B cell (primary cell): ENCODE data around the gene CLIP4. TPM values are rescaled to one million over a fixed set of nuclear protein-coding genes. Genes with fewer than 3 reads are reported as not detected.

Experiments used
- ATAC-seq: fragments of 200-7000 bp; cut with Tn5 transposase; one replicate; pipeline ENCODE4 v1.10.0; 2021; ENCODE audit warnings: low read depth, mild to moderate bottlenecking, moderate number of reproducible peaks, moderate library complexity
- CTCF ChIA-PET: fragments of 350-600 bp; sonication (Branson Sonifier 250); formaldehyde crosslinking; loops from one replicate; lab custom pipeline; 2021; ENCODE audit warnings: antibody characterized with exemption, inconsistent platforms; lab: Charles Lee
- POLR2A ChIA-PET: fragments of 350-600 bp; sonication (Branson Sonifier 250); formaldehyde crosslinking; loops from one replicate; lab custom pipeline; 2021; ENCODE audit warnings: antibody characterized with exemption; lab: Charles Lee
- DNase-seq: peaks from one replicate; pipeline ENCODE4 v3.0.0; 2013
- H2AFZ ChIP-seq: 2 replicates; pipeline ENCODE4 v1.6.1; 2012; ENCODE audit warnings: mild to moderate bottlenecking, low read depth, low read length; ENCODE audit not compliant: insufficient read depth, poor library complexity, severe bottlenecking
- H3K27ac ChIP-seq, 2 donors: 1 replicate in 1 of 2; 2 replicates in 1 of 2; pipeline ENCODE4 v1.5.1; 2012 to 2013; ENCODE audit warnings: low read length in 2 of 2, mild to moderate bottlenecking in 2 of 2, moderate library complexity in 1 of 2
- H3K27me3 ChIP-seq, 4 experiments: fragments of 200-600 bp in 1 of 4; sonication (generic) in 1 of 4; replicated peaks in 1 of 4; 1 replicate in 2 of 4; 2 replicates in 2 of 4; pipeline versions ENCODE4 v1.6.1 to v1.7.0; 2013 to 2016; ENCODE audit warnings: low read length in 3 of 4, mild to moderate bottlenecking in 2 of 4, mixed read lengths in 1 of 4, moderate library complexity in 1 of 4; ENCODE audit not compliant: insufficient read depth in 4 of 4, control insufficient read depth in 3 of 4; ENCODE audit errors: control extremely low read depth in 1 of 4
- H3K36me3 ChIP-seq, 2 experiments: replicated peaks in 1 of 2; 1 replicate in 1 of 2; 2 replicates in 1 of 2; pipeline versions ENCODE4 v1.6.1 to v1.7.1; 2013; ENCODE audit warnings: low read length in 1 of 2; ENCODE audit not compliant: insufficient read depth in 2 of 2, control insufficient read depth in 1 of 2; ENCODE audit errors: control extremely low read depth in 1 of 2, extremely low read depth in 1 of 2
- H3K4me1 ChIP-seq, 2 donors: fragments of 200-600 bp in 1 of 2; sonication (generic) in 1 of 2; 1 replicate in 1 of 2; 2 replicates in 1 of 2; pipeline versions ENCODE4 v1.5.1 to v1.6.1; 2013 to 2017; ENCODE audit warnings: low read length in 2 of 2; ENCODE audit not compliant: control insufficient read depth in 2 of 2, insufficient read depth in 2 of 2
- H3K4me2 ChIP-seq: replicated peaks from 2 replicates; pipeline ENCODE3; 2012; ENCODE audit warnings: mild to moderate bottlenecking, low read depth, low read length; ENCODE audit not compliant: poor library complexity, severe bottlenecking
- H3K4me3 ChIP-seq, 5 experiments: fragments of 200-600 bp in 1 of 5; sonication (generic) in 1 of 5; 1 replicate in 3 of 5; 2 replicates in 2 of 5; pipeline versions ENCODE4 v1.5.1 to v1.7.0; 2011 to 2016; ENCODE audit warnings: low read length in 4 of 5, mild to moderate bottlenecking in 4 of 5, low read depth in 2 of 5, control low read depth in 1 of 5, moderate library complexity in 1 of 5; ENCODE audit not compliant: insufficient read depth in 1 of 5; ENCODE audit errors: control extremely low read depth in 1 of 5, extremely low read depth in 1 of 5
- H3K79me2 ChIP-seq: fragments of 200-600 bp; sonication (generic); one replicate; pipeline ENCODE4 v1.6.0; 2016; ENCODE audit warnings: low read length; ENCODE audit not compliant: control insufficient read depth, insufficient read depth
- H3K9ac ChIP-seq: fragments of 200-600 bp; sonication (generic); 2 replicates; pipeline ENCODE4 v1.6.1; 2017; ENCODE audit warnings: mild to moderate bottlenecking, low read length, moderate library complexity
- H3K9me3 ChIP-seq, 3 donors: one replicate each; pipeline versions ENCODE4 v1.6.1 to v1.7.1; 2013; ENCODE audit warnings: low read length in 2 of 3; ENCODE audit not compliant: control insufficient read depth in 2 of 3, insufficient read depth in 1 of 3; ENCODE audit errors: control extremely low read depth in 1 of 3
- H4K20me1 ChIP-seq: 2 replicates; pipeline ENCODE4 v1.6.0; 2012; ENCODE audit warnings: mild to moderate bottlenecking, low read length; ENCODE audit not compliant: insufficient read depth, control insufficient read depth, poor library complexity, severe bottlenecking
- H3K27ac Mint-ChIP-seq: one replicate; pipeline ENCODE4 v1.8.0; 2021; ENCODE audit warnings: mixed read lengths
- H3K27me3 Mint-ChIP-seq: one replicate; pipeline ENCODE4 v1.8.0; 2021; ENCODE audit warnings: mixed read lengths
- H3K4me1 Mint-ChIP-seq: one replicate; pipeline ENCODE4 v1.8.0; 2021; ENCODE audit warnings: mixed read lengths
- H3K4me3 Mint-ChIP-seq: one replicate; pipeline ENCODE4 v1.8.0; 2021; ENCODE audit warnings: mixed read lengths
- H3K9me3 Mint-ChIP-seq: one replicate; pipeline ENCODE4 v1.8.0; 2022; ENCODE audit warnings: mixed read lengths; ENCODE audit not compliant: insufficient read depth
- CTCF ChIP-seq: fragments of 200-600 bp; IDR thresholded peaks from one replicate; pipeline ENCODE4 v1.8.0; 2022; ENCODE audit warnings: antibody characterized with exemption, mild to moderate bottlenecking
- EZH2 ChIP-seq: IDR thresholded peaks from 2 replicates; pipeline ENCODE4 v1.6.1; 2012; ENCODE audit warnings: borderline replicate concordance, low read depth, mild to moderate bottlenecking, moderate library complexity, low read length; ENCODE audit not compliant: insufficient read depth, poor library complexity, severe bottlenecking
- WGBS: methylation state at CpG from one replicate; pipeline ENCODE4 v1.1.5; 2013; ENCODE audit warnings: missing lambda C conversion rate; ENCODE audit not compliant: insufficient coverage; 5-methylcytosine and 5-hydroxymethylcytosine counted together
- intact Hi-C: fragments of 100-400 bp; cut with micrococcal nuclease; formaldehyde crosslinking; loops from one replicate; pipeline ENCODE4 v1.10.0; 2022
- polyA plus RNA-seq: library from polyadenylated mRNA; depleted of rRNA; stranded (reverse); fragments of >200 nt; gene quantifications from 2 replicates; pipeline ENCODE4 v1.2.3, GENCODE V29; 2012
- total RNA-seq, 2 donors: library from RNA; stranded (reverse); fragments of 120-200 nt in 1 of 2; gene quantifications; 1 replicate in 1 of 2; 2 replicates in 1 of 2; pipeline versions ENCODE4 v1.2.3 to v1.2.4, GENCODE V29; 2013 to 2022

Gene CLIP4
- total and polyA plus RNA-seq, 2 donors (not counting 1 experiment from before 2014, with no cell fraction given): 4.0 to 20.8 TPM

- 93% methylated on average over 10 of the region's 17 CpGs for WGBS
- no peaks in the 10 kb centered on the region for H3K4me1 ChIP-seq
- H3K27me3 Mint-ChIP-seq: peaks cover 19% of the 10 kb centered on the region
- intact Hi-C loops: no loop called here
- H3K4me3 Mint-ChIP-seq: no peak overlapping the region
- CTCF ChIA-PET: no interaction called here
- H3K27ac Mint-ChIP-seq: no peak overlapping the region
- no peaks in the 10 kb centered on the region for H4K20me1 ChIP-seq
- H3K27me3 ChIP-seq: no peaks in the 10 kb centered on the region
- no peak overlapping the region for H3K4me2 ChIP-seq
- H3K79me2 ChIP-seq: no peaks in the 10 kb centered on the region
- no peak for ATAC-seq
- no peaks in the 10 kb centered on the region for H3K4me1 Mint-ChIP-seq
- no peak overlapping the region for H3K4me3 ChIP-seq
- H3K9me3 Mint-ChIP-seq: no peaks in the 10 kb centered on the region
- no peaks in the 10 kb centered on the region for H3K36me3 ChIP-seq
- H3K9me3 ChIP-seq: peaks cover 0 to 4% (median 0%) of the 10 kb centered on the region in 3 donors
- no peak for DNase-seq
- no peak for TF ChIP-seq CTCF
- TF ChIP-seq EZH2: no peak
- POLR2A ChIA-PET: no interaction called here
- H3K27ac ChIP-seq: no peak overlapping the region
- no peak overlapping the region for H3K9ac ChIP-seq
- H2AFZ ChIP-seq: no peak overlapping the region
Measured at GRCh38 chr2:29224693-29225551, 109.7 kb downstream of the CLIP4 start.

GRCh38 chr2:29225814-29226213, 110.6 kb downstream of the CLIP4 start:
- ChIA-PET POLR2A (no interaction called here), CTCF (no interaction called here)
- Histone ChIP-seq H3K79me2 (no peaks in the 10 kb centered on the region), H3K4me1 (no peaks in the 10 kb centered on the region), H3K4me2 (no peak overlapping the region), H4K20me1 (no peaks in the 10 kb centered on the region), H3K36me3 (no peaks in the 10 kb centered on the region), H3K4me3 (no peak overlapping the region), H3K9me3 (no peaks in the 10 kb centered on the region), H3K9ac (no peak overlapping the region), H3K27me3 (no peaks in the 10 kb centered on the region), H3K27ac (no peak overlapping the region), H2AFZ (no peak overlapping the region)
- Mint-ChIP-seq H3K4me3 (no peak overlapping the region), H3K27me3 (peaks cover 19% of the 10 kb centered on the region), H3K9me3 (no peaks in the 10 kb centered on the region), H3K27ac (no peak overlapping the region), H3K4me1 (no peaks in the 10 kb centered on the region)
- intact Hi-C loops: no loop called here
- no peak for TF ChIP-seq EZH2
- TF ChIP-seq CTCF: no peak
- 80% methylated on average over 8 of the region's 8 CpGs for WGBS
- DNase-seq (no peak), ATAC-seq (no peak)
